T follicular helper cell (primary cell): ENCODE data around the gene BRD7.
A peak's percentile ranks its signal among the peaks of the same experiment; 100 is the strongest.

Experiments
- DNase-seq: peaks from one replicate; pipeline ENCODE4 v3.0.0-alpha.2; 2020; ENCODE audit warnings: low read depth

Gene BRD7

DNA sequence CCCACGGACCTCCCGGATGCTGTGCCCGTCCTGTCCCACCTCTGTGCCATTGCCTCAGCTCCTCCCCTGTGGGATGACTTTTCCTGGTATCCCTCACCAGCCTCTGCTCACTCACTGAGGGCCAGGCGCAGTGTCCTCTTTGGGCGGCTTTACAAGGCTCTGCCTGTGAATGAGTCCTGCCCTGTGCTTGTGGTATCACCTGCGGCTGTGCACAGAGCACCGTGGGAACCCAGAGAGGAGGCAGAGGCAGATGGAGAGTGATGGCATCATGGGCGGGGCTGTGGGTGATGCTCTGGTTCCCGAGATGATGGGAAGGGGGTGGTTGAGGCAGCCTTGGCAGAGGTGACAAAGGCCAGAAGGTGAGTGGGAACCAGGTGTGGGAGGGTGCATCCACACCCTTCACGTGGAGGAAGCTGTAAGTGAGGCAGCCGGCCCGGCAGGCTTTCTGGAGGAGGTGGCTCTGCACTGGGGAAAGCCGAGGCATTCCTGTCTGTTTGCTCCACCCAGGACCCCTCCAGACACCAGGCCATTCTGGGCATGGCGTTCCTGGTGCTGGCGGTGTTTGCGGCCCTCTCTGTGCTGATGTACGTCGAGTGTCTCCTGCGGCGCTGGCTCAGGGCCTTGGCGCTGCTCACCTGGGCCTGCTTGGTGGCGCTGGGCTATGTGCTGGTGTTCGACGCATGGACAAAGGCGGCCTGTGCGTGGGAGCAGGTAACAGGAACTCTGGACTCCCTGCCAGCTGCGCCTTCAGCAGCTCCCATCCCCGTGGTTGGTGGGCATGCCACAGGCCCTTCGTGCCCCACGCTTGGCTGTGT is 78.6 kb downstream of the BRD7 start:
- no peak for DNase-seq

DNA sequence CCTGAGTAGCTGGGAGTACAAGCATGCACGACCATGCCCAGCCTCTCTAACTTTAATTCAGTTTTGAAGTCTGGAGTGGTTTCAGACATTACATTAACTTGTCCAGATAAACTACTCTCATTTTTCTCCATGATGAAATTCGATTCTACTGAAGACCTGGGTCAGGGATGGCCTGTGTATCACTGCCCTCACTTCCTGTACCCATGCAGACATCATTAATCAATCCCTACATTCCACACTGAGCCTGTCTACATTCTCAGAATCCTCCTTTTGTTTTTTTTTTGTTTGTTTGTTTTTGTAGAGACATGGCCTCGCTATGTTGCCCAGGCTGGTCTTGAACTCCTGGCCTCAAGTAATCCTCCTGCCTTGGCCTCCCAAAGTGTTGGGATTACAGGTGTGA is 79.9 kb downstream of the BRD7 start:
- DNase-seq, result no peak

DNA sequence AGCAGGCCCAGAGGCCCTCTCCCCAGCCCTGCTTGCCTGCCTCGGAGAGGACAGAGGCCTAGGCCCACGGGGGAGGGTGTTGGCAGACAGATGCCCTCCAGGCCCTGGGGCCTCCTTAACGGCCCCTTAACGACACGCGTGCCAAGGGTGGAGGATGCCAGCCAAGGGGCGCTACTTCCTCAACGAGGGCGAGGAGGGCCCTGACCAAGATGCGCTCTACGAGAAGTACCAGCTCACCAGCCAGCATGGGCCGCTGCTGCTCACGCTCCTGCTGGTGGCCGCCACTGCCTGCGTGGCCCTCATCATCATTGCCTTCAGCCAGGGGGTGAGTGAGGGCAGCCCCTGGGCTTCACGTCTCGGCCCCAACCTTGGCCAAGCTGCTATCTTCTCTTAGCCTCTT is 80.8 kb downstream of the BRD7 start:
- no peak for DNase-seq

DNA sequence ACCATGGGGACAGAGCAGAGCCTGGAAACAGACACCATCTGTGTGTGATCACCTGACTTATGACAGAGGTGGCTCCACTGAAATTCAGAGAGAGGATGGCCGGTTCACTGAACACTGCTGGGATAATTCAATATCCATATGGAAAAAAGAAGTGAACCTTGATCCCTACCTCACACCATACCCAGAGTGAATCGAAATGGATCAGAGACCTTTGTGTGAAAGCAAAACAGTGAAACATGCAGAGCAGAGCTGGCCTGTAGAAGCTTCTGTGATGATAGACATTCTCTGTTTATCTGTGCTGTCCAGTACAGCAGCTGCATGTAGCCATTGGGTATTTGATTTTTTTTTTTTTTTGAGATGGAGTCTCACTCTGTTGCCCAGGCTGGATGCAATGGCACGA is 82.1 kb downstream of the BRD7 start:
- DNase-seq, result no peak

DNA sequence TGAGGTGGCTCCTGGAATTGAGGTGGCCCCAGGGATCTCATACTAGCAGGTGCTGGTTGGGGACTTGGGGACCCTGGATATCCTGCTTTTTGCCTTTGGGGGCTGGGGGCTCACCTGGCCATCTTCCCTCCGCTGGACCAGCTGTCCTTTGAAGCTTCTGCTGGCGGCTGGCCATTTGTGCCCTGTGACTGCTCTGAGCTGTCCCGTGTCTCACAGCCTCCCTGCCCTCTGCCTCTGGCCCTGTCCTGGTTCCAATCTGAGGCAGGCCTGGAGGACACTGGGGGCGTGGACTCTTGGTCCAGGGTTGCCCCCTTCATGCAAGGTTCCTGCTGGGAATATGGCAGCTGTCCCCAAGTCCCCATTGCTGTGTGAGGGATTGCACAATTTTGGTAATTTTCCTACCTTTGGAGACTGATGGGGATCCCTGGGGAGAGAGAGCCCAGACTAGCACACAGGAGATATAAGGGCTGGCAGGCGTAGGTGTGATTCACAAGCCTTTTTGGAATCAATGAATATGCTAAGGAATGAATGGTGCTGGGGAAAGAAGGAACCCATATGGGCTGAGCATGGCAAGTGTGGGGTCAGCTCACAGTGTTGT is 83.3 kb downstream of the BRD7 start:
- no peak for DNase-seq

DNA sequence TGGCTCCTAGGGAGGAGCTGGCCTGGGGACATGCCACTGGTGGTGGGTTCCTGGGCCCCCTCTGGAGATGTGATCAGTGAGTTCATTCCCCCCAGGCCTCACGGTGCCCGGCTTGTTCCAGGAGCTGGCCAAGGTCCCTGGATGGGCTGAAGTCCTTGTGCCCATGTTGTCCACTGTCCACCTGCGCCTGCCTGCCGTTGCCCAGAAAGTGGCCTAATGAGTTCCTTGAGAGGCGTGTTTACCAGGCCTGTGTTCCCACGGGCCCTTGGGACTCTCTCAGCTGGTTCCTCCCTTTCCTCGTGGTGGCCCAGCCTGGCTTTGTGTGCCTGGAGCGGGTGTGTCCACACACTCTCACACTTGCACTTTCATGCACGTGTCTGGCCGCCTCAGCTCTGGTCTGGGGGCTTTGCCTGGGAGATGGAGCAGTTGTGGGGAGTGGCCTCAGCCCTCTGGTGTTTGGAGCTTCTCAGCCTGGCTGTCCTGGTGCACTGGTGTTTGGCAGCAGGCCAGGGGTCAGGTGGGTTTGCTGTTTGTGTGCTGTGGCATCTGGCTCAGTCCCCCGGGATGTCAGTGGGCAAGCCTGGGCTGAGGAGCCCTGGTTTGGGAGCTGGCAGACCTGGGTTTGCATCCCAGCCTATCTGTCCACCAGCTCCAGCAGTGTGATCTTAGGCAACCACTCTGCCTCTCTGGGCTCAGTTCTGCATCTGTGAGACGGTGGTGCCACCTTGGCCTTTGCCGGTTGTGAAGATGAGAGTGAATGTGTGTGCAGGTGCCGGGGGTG is 84.5 kb downstream of the BRD7 start:
- no peak for DNase-seq

DNA sequence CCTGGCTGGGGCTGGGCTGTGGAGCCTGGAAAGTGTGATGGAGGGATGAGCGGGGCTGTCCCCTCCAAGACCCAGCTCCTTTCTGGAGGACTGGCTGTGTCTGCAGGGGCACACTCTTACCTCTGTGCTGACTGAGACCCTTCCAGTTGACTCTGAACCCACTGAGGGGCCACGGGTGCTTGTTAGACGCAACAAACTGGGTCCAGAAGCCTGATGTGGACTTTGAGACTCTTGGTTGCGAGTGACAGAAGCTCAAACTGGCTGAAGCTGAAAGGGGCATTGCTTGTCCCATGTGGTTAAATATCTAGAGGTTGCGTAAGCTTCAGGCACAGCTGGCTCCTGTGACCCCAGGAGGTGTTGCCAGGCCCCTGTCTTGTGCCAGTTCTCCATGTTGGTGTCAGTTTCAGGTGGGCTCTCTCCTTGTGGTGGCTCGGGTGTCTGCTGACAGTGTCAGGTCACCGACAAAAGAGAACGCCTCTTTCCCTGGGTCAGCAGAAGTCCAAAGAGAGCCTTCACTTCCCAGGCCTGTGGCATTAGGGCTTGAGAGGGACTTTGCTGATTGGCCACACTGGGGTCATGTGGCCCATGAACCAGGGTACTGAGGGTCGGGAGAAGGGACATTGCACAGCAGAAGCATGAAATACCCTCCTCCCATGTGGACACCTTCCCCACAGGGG is 85.7 kb downstream of the BRD7 start:
- no peak for DNase-seq

DNA sequence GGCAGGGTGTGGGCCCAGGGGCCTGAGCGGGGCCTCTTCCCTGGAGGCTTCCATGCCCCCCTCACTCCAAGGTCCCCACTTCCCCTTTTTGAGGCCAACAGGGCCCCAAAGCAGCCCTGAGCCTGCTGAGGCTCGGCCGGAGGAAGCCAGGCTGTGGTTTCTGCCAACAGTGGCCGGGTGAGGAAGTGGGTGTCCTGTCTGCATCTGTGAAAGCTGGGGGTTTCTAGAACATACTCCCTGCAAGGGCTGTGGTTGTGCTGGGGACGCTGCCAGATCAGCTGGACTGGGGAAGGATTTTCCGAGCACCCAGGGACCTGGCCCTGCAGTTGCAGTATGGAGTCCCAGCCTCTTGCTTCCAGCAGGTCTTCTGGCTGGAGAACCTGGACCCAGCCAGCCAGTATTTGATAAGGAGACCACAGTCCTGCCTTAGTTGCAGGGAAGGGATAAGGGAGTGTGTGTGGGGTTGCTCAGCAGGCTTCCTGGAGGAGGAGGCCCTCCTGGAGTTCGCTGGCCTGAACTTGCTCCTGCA is 86.7 kb downstream of the BRD7 start:
- DNase-seq, result no peak

DNA sequence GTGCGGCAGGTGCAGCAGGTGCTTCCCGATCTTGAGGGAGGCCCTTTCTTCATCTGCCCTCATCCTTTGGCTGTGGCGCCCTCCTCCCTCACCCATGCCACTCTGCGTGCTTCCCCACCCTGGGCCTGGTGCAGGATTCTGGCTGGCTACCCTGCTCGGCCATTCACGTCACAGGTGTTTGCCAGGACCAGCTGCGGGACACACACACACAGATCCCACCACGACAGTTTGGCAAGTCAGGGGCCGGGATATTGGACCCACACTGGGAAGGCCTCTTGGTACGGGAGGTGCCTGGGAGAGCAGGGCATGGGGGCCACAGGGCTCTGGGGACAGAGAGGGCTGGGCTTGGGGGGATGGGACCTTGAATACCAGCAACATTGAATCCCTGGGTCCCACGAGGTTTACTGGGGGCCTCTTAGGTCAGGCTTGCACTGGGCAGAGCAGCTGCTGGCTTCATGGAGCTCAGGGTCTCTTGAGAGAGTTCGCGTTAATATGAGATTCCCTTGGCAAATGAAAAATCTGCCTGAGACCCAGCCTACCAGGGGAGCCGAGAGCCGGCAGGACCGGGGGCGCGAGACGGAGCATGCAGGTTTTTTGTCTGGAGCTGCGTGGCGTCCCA is 87.3 kb downstream of the BRD7 start:
- no peak for DNase-seq

DNA sequence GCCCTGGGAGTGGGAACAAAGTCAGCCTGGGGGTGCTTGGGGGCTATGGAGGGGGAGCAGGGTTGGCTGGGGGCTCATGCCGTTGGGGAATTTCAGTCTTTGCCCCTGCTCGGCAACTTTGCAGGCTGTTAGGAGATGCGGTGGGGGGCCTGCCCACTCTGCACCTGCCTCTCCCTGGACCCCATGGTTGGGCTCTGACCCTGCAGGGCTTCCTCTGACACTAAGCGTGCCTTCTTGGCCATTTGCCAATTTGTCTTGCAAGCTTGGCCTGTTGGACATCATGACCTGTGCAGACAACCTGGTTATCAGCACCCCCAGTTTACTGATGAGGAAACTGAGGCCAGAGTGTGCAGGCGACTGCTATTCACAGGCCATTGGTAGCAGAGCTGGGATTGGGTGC is 87.9 kb downstream of the BRD7 start:
- DNase-seq, result no peak

DNA sequence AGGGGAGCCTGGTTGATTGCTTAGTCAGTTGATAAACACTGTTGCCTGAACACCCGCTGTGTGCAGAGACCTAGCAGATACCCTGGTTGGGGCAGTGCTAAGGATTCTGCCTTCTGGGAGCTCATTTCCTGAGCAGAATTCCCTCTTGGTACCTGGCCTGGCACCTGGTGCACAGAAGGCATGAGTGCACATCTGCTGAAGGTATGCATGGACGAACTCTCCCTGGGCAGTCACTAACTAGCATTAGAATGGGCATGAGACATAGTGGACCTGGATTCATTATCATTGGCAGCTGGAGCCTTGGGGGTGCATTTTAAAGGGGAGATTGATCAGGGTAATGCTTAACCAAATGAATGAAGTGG is 89.3 kb downstream of the BRD7 start:
- DNase-seq, result no peak

DNA sequence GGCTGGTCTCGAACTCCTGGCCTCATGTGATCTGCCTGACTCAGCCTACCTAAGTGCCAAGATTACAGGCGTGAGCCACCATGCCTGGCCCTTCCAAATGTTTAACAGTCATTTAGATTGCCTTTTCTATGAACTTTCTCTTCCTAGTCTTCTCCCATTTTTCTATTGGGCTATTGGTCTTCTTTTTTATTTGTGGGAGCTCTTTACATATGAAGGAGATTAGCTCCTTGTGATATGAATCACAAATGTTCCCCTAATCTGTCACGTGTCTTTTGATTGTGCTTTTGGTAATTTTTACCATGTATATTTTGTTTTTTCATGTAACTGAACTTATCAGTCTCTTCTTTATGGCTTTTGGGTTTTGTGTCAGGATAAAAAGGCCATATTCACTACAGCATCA is 90.5 kb downstream of the BRD7 start:
- DNase-seq, result no peak

DNA sequence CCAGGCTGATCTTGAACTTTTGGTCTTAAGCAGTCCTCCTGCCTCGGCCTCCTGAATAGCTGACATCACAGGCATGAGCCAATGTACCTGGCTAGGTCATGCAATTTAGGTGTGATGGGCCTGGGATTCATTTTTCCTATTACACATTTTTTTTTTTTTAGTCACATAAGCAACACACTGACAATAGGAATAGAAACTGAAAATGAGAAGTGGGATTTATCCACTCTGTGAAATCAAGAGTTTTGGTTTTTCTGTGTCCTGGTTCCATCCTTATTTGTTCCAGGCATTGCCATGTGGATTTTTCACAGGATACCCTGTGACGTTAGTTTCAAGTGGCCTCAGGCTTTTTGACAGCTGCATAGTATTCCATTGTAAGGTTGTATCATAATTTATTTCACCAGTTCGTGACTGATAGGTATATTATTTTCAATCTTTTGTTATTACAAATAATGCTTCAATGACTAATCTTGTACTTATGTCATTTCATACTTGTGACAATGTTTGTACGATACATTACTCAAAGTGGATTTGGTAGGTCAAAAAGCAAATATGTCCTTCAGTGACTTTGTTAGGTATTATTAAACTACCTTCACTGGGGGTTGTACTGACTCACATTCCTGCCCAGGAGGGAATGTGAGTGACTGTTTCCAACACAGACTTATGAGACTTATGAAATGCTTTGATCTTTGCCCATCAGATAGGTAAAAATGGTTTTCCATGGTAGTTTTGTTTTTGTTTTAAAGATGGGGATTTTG is 91.8 kb downstream of the BRD7 start:
- no peak for DNase-seq

DNA sequence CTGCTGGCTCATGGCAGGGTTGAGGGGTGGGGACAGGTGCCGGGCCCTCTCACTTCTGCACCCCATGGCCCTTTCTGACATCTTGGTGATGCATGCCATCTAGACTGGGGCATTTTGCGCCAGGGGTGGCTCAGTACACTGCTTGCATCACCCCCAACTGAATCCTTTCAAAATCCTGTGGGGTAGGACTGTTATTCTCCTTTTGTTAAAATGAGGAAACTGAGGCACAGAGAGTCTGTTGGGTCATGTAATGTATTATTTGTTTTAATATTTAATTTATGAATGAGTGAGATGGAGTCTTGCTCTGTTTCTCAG is 92.5 kb downstream of the BRD7 start:
- no peak for DNase-seq

DNA sequence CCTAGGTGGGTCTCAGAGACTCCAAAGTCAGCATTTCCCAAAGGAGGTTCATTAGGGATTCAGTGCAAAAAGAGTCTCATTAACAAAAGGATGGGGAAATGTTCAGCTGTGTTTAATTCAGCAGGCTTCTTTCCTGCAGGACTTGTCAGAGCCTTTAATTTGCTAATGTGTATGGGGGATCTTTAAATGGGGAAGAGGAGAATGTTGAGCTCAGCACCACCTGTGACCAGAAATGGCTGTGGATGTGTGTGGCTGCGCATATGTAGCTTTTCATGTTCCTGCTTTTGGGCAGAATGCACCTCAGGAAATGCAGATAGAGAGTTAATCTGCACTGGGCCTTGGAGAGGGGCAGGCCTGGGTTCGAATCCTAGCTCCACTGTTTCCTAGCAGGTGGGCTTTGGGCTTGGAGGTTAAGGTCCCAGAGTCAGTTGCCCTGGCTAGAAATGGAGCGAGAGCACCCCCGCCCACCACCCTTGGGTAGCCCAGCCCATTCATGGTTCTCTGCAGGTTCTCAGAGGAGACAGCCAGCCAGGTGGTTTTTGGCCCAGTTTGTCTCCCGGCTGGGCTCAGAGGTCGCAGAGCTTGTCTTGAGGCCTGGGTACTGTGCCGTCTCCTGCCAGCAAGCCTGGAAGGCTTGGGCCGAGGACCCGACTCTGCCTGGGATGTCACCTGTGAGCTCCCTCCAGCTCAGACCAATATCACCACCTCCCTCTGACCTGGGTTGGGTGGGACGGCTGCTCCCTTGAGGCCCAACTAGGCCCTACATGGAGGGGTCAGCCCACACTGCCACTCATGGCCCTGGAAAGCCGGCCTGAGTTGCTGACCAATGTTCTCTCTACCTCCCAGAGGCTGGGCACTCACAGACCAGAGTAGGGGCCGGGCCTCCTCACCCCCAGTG is 93.1 kb downstream of the BRD7 start:
- no peak for DNase-seq

DNA sequence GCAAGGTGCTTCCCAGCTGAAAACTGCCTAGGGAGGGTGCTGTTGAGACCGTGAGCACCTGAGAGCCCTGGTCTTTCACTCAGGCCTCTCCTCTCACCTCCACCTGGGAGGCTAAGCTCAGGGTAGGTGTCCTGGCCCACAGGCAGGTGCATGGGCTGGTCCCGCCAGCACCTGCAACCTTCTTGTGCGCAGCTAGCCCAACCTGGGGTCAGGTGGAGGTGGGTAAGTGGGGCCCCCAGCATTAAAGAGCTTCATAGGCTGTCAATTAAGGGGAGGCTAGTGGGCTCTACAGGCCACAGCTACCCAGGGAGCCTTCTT is 93.7 kb downstream of the BRD7 start:
- DNase-seq, result no peak

DNA sequence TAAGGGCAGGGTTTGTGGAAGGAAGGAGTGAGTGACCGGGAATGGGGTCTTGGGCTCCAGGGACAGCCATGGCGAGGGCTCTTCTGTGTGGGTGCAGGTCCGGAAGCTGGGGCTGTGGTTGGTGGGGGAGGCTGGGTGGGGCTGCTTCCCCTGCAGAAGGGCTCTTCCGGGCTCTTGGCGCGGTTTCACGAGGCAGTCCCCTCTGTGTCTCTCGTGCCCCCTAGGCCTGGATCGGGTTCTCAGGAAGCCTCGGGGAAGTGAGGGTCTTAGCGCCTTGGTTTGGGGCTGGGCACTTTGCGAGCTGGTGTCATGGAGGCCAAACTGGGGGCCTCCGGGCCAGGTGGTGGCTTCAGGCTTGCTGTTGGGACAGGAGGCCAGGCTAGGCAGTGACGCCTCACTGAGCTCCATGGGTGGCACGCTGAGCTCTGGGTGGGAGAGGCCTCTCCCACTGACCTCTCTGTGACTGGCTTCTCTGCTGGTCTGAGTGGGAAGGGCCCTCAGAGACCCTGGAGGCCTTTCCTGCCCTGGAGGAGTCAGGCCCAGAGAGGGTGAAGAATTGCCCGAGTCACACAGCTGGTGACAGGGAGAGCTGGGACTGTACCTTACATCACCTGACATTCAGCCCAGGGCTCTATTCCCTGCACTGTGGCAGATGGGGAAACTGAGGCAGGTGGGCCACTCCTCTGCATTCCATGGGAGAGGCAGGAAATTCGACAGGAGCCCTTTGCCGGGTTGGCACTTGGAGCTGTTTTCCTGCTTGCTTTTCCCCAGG is 94.3 kb downstream of the BRD7 start:
- DNase-seq, result peak; percentile 23

DNA sequence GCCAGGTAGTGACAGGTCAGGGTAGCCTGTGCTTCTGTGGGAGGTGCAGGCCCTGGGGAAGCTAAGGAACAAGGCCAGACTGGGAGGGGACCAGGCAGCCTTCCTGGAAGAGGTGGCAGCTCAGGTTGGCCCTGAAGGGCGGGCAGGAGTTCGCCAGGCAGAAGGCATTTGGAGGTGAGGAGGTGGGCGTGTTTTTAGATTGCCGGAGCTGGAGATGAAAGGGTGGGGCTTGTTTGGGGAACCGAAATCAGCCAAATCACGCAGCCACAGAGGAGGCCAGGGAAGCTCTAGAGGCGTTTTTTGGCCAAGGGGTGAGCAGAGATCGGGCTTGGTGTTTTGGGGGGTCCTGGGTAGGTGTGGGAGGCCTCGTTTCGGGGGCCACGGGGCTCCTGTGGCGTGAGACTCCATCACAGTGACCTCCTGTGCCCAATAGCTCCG is 94.9 kb downstream of the BRD7 start:
- DNase-seq, result no peak

DNA sequence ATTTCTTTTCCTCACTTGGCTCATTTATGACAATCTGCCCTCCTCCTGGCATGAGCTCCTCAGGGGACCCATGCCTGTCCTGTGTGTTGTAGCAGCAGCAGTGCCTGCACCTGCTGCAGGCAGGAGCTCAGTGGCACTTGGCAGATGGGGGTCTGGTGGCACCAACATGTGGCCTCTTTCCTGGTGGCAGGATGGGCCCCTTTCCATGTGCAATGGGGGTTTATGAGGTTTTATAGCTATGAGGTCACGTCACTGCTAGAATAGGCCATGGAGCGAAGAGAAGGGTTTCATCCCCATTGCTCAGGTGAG is 95.5 kb downstream of the BRD7 start:
- DNase-seq, result no peak
